Mucosa of gallbladder (tissue), 1 donor: ENCODE measurements around the gene POGLUT3. TPM values are rescaled to one million over a fixed set of nuclear protein-coding genes. Genes with fewer than 3 reads are reported as not detected.

Experiments used
- DNase-seq: peaks from one replicate; pipeline ENCODE4 v3.0.0-alpha.2; 2020; ENCODE audit warnings: low spot score
- total RNA-seq: library from RNA; stranded (reverse); gene quantifications from one replicate; pipeline ENCODE4 v1.2.1, GENCODE V29; 2021
- donor health status: DM: no; HTN: no; CAD: no.

Gene POGLUT3
- total RNA-seq: 21.6 TPM

- DNase-seq: peak; percentile 29
Observed at GRCh38 chr11:108498046-108498815, at the start of gene POGLUT3. Gene POGLUT3, minus strand, starts transcription at chr11:108498384. Its CDS starts 18 bp downstream, at chr11:108498366.

- no peak for DNase-seq
Observed at GRCh38 chr11:108545909-108546501, 47.8 kb upstream of the POGLUT3 start.

DNA sequence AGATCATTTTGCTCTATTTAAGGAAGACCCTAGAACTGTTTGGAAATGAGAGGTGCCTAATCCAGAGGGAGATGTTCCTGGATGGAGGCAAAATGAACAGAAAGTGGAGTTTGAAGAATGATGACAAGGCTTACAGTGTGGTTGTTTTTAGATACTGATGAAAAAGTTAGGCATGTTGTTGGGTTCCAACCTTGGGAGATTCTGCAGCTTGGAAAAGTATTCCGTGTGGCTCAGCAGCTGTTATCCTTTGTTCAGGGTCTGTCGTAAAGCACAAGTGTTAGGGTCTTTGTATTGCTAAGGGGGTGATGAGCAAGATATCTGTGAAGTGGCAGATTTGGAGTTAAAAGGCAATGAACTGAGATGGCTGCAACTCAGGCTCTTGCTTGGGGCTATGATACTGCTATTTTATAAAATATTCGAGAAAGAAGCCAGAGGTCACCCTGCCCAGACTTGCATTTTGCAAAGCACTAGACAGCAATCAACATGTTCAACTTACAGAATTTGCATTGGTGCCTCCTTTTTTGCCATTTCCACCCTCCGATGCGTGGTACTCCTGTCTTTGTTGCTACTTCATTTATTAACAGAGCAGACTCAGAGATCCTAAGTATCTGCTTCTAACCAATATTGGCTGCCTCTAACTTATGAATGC is 45.3 kb upstream of the POGLUT3 start:
- DNase-seq: no peak

DNA sequence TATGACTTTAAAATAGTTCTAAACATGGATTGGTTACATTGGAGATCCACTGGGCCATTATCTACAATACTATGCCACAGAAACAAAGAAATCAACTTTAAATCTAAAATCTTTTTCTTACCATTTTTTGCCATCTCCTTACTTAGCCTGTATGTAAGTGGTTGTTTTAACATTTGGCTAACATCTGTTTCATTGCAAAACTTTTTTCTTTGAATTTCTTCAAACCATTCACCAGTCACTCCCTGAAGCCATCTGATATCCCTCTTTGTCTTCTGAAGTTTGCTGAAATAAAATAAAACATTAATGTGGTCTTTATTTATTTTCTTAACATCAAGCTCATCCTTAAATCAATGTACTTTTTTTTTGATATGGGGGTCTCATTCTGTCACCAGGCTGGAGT is 43.3 kb upstream of the POGLUT3 start:
- no peak for DNase-seq

GRCh38 chr11:108538502-108538901 is 40.3 kb upstream of the POGLUT3 start:
- DNase-seq: no peak

DNA sequence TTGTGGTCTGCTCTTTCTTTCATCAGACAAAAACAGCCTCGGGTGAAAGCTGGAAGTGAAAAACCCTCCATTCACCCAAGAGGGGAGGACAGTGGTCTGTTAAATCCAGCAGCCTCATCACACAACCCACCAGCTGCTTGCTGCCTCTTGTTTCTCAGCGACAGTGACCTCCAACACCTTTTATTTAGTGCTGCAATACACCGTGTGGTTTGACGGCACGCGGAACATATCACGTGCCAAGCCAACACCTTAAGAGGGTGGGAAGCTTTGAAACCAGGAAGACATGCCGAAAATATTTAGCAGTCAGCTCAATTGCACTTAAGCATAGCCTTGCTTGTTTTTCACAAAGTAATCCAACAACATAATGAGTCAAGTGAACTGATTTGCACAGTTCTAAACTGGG is 39.8 kb upstream of the POGLUT3 start:
- peak; percentile 24 for DNase-seq

GRCh38 chr11:108536783-108537182 is 38.6 kb upstream of the POGLUT3 start:
- DNase-seq: no peak

- no peak for DNase-seq
Observed at GRCh38 chr11:108535384-108535955, 37.3 kb upstream of the POGLUT3 start.

GRCh38 chr11:108534274-108534882 is 36.2 kb upstream of the POGLUT3 start:
- DNase-seq: no peak

DNA sequence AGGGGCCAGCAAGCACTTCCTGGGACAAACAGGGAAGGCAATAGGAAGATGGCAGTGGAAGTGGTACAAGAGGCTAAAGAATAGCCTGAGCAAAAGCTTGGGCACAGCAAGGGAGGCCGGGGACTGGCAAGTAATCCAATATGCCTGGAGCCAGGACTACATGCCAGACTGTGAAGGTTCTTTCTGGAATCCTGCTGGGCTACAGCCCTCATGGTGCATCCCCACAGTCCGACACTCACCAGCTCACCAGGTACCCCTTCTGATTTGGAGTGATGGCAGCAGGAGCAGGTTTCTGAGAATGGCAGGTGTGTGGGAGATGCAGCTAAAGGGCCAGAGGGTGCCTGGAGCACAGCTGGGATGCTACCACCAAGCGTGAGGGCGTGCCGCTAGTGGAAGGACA is 32.2 kb upstream of the POGLUT3 start:
- DNase-seq: no peak

GRCh38 chr11:108527382-108527781 is 29.2 kb upstream of the POGLUT3 start:
- no peak for DNase-seq

- DNase-seq: no peak
Observed at GRCh38 chr11:108525161-108525560, 27.0 kb upstream of the POGLUT3 start.

- no peak for DNase-seq
Observed at GRCh38 chr11:108524422-108524821, 26.2 kb upstream of the POGLUT3 start.

DNA sequence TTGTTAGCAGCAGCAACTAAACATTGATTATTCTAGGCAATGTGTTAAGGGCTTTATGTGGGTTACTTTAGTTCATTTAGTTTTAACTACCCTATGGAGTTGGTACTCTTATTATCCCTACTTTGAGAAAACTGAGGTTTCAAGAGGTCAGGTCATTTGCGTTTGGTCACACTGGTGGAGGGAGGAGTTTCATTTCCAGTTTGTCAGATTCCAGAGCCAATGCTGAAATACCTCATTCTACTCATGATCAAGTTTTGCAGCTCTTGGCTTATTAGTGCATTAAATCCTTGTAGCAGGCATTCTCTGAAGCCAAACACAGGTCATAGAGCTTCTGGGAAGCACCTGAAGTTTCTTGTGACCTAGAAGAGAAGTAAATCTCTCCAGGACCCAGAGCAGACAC is 24.1 kb upstream of the POGLUT3 start:
- no peak for DNase-seq

DNA sequence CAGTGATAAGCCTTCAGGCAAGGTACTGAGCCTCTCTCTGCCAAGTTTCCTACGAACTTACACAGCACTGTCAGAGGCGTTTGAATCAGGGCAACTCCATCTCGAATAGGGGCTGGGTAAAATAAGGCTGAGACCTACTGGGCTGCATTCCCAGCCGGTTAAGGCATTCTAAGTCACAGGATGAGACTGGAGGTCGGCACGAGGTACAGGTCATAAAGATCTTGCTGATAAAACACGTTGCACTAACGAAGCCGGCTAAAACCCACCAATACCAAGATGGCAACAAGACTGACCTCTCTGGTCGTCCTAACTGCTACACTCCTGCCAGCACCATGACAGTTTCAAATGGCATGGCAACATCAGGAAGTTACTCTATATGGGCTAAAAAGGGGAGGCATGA is 20.4 kb upstream of the POGLUT3 start:
- DNase-seq: no peak

- DNase-seq: no peak
Observed at GRCh38 chr11:108516125-108516524, 17.9 kb upstream of the POGLUT3 start.

DNA sequence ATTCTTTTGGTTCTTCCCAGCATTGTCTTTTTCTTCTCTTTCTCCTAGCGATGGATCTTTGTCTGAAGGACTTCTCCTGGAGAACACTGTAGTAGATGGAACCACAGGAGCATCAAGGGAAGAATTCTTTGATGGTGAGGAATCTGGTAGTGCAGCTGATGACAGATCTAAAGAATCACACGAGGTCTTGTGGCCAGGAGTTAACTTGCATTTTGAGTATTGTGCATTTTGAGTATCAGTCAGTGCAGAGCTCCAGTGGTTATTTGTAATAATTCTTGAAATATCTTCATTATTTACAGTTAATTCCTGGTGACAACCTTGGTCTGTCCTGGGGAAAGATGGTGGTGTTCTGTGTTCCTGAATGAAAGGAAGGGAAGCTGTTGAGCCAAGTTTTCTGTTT is 14.5 kb upstream of the POGLUT3 start:
- no peak for DNase-seq

GRCh38 chr11:108511851-108512474 is 13.8 kb upstream of the POGLUT3 start:
- DNase-seq: no peak

DNA sequence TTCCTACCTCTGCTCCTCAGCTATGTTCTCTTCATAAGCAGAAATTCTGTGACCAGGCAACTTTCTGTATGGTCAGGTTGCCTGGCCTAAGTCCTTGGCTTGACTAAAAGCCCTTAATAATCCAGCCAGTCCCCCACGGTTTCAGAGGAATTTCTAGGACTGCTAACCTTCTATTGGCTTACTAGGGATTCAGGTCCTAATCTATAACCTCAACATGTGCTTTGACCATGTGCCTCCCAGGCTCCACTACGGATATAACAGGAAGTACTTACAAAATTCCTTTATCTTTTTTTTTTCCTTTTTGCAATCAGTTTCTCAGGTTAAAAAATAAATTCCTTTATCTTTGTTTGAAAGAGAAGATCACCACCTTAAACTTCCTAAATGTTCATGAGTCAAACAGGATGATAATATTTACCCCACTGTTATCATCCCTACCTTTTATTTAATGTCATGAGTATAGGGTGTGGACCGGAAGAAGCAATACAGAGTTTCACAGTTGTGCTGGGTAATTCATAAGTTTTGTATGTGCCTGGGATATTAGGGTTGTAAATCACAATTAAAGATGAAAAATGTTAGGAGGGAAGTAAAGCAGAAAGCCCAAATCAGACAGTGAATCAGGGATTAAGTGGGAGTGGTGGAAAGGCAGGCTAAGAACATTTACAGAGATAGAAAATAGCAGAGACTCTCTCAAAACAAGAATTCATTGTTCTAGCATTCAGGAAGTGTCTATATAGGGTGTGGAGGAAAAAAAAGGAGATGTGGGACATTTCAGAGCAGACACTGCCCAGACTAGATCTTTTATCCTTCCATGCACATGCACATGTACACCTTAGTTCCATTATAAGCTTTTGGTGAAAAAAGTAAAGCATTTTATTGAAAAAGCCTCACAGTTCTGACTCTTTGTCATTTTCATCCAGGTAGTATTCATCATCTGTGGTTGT is 10.7 kb upstream of the POGLUT3 start:
- no peak for DNase-seq

- DNase-seq: no peak
Observed at GRCh38 chr11:108501396-108501795, 3.2 kb upstream of the POGLUT3 start.

- no peak for DNase-seq
Observed at GRCh38 chr11:108500721-108501120, 2.5 kb upstream of the POGLUT3 start.
